ENCODE measurements around the gene SAMD13. TPM values are rescaled to one million over a fixed set of nuclear protein-coding genes. Genes with fewer than 3 reads are reported as not detected.
A peak's percentile ranks its signal among the peaks of the same experiment; 100 is the strongest.

The SAMD13 gene
- total RNA-seq, 1 donor from 2014 or later = 0.93 TPM

DNA sequence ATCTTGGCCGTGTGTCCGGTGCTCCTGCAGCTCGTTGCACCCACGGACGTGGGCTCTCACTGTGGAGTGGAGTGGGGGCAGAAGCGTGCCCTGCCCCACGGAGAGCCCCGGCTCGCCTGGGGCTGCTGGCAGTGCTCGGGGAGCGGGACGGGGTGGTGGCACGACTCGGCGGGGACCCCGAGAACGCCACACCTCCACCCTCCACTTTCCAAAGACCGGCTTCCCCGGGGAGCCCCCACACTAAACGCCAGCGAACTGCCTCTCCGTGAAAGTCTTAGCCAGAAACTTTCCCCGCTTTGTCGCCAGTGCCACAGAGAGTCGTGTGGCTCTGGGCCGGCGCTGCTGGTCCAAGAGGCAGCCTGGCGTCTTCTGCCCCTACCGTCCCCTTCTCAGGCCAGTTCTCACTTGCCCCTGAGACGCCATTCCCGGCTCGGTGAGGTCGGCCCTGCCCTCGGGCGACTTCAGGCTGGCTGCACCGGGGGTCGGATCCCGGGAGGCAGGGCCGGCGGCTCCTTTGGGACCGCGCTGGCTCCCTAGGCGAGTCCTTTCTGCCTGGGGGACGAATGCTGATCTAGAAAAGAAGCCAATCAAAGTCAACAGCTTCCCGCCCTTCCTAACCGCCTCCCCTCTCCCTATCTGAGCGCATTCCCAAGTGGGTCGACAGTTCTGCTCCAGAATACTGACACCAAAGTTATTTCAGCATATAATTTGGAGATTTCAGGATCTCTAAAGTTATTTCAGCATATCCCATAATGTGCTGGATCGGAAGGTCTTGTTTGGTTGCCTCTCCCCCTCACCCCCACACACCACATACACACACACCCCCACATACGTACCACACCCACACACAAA lies 2.6 kb upstream of the SAMD13 start:
- Histone ChIP-seq H2AFZ (ENCODE audit: low read depth, low read length) (peak overlapping the region; percentile 97), H3K27ac (ENCODE audit: low read depth, low read length) (peak overlapping the region; percentile 86), H3K9me3 (ENCODE audit: insufficient read depth, low read depth, low read length) (peaks cover 2% of the 10 kb centered on the region), H3K9ac (ENCODE audit: low read length) (peak overlapping the region; percentile 89), H4K20me1 (ENCODE audit: insufficient read depth, low read length) (no peaks in the 10 kb centered on the region), H3K79me2 (ENCODE audit: insufficient read depth, low read length) (no peaks in the 10 kb centered on the region), H3K4me2 (ENCODE audit: low read length) (peak overlapping the region; percentile 92), H3K27me3 (ENCODE audit: insufficient read depth, low read length) (no peaks in the 10 kb centered on the region), H3K4me1 (ENCODE audit: insufficient read depth, low read length) (peaks cover 35% of the 10 kb centered on the region), H3K4me3 (ENCODE audit: insufficient read depth, low read depth, low read length) (peak overlapping the region; percentile 88), H3K36me3 (ENCODE audit: insufficient read depth, low read length) (no peaks in the 10 kb centered on the region)
- Mint-ChIP-seq H3K36me3 (ENCODE audit: low read depth, unreplicated experiment) (no peaks in the 10 kb centered on the region), H3K27me3 (ENCODE audit: low read depth, unreplicated experiment) (no peaks in the 10 kb centered on the region), H3K4me1 (ENCODE audit: low read depth, unreplicated experiment) (peaks cover 33% of the 10 kb centered on the region), H3K27ac (ENCODE audit: unreplicated experiment) (no peak overlapping the region), H3K4me3 (ENCODE audit: unreplicated experiment) (peak overlapping the region; percentile 87), H3K9me3 (ENCODE audit: unreplicated experiment) (peaks cover 5% of the 10 kb centered on the region)
- DNase-seq (ENCODE audit: low read depth) (no peak), FAIRE-seq (no peak)
- TF ChIP-seq EZH2 (IDR thresholded peaks at IDR 0.05; ENCODE audit: insufficient read depth, low read length) = no peak
- TF ChIP-seq, protein P1, sequence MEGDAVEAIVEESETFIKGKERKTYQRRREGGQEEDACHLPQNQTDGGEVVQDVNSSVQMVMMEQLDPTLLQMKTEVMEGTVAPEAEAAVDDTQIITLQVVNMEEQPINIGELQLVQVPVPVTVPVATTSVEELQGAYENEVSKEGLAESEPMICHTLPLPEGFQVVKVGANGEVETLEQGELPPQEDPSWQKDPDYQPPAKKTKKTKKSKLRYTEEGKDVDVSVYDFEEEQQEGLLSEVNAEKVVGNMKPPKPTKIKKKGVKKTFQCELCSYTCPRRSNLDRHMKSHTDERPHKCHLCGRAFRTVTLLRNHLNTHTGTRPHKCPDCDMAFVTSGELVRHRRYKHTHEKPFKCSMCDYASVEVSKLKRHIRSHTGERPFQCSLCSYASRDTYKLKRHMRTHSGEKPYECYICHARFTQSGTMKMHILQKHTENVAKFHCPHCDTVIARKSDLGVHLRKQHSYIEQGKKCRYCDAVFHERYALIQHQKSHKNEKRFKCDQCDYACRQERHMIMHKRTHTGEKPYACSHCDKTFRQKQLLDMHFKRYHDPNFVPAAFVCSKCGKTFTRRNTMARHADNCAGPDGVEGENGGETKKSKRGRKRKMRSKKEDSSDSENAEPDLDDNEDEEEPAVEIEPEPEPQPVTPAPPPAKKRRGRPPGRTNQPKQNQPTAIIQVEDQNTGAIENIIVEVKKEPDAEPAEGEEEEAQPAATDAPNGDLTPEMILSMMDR (IDR thresholded peaks at IDR 0.05; ENCODE audit: insufficient read depth, low read depth, low read length) = no peak

DNA sequence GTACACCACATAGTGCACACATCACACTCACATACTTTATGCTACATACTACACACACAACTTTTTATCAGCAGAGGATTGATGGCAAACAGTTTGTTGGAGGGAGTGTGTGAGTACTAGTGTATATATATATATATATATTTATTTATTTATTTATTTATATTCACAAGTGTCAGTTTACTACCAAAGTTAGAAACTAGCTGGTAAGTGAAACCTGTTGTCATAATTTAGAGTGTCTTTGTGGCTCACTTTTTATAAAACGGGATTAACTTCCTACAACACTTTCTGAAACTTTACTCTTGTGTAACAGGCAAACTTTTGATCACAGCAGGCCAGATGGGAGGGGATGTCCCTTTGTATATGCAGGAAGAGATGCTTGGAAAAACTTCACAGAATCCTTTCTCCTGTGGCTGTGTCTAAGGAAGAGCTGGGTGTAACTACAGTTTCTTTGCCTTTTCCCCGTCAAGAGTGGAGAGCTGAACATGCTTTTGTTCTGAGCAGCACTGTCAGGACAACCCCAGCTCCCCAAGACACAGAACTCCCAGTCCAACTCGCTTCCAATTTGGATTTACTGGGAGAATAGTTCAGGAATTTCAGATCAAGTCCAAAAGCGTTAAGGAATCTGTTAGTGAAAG lies 1.9 kb upstream of the SAMD13 start:
- Histone ChIP-seq H3K9me3 (ENCODE audit: insufficient read depth, low read depth, low read length) (peaks cover 2% of the 10 kb centered on the region), H2AFZ (ENCODE audit: low read depth, low read length) (peak overlapping the region; percentile 97), H4K20me1 (ENCODE audit: insufficient read depth, low read length) (no peaks in the 10 kb centered on the region), H3K79me2 (ENCODE audit: insufficient read depth, low read length) (no peaks in the 10 kb centered on the region), H3K4me2 (ENCODE audit: low read length) (peak overlapping the region; percentile 92), H3K9ac (ENCODE audit: low read length) (peak overlapping the region; percentile 89), H3K27me3 (ENCODE audit: insufficient read depth, low read length) (no peaks in the 10 kb centered on the region), H3K27ac (ENCODE audit: low read depth, low read length) (peak overlapping the region; percentile 86), H3K36me3 (ENCODE audit: insufficient read depth, low read length) (no peaks in the 10 kb centered on the region), H3K4me3 (ENCODE audit: insufficient read depth, low read depth, low read length) (peak overlapping the region; percentile 88), H3K4me1 (ENCODE audit: insufficient read depth, low read length) (peaks cover 35% of the 10 kb centered on the region)
- Mint-ChIP-seq H3K4me3 (ENCODE audit: unreplicated experiment) (peak overlapping the region; percentile 87), H3K27ac (ENCODE audit: unreplicated experiment) (no peak overlapping the region), H3K36me3 (ENCODE audit: low read depth, unreplicated experiment) (no peaks in the 10 kb centered on the region), H3K4me1 (ENCODE audit: low read depth, unreplicated experiment) (peaks cover 33% of the 10 kb centered on the region), H3K27me3 (ENCODE audit: low read depth, unreplicated experiment) (no peaks in the 10 kb centered on the region), H3K9me3 (ENCODE audit: unreplicated experiment) (peaks cover 5% of the 10 kb centered on the region)
- no peak for FAIRE-seq
- TF ChIP-seq, protein P1 (IDR thresholded peaks at IDR 0.05; ENCODE audit: insufficient read depth, low read depth, low read length) = no peak
- TF ChIP-seq EZH2 (IDR thresholded peaks at IDR 0.05; ENCODE audit: insufficient read depth, low read length) = no peak
- DNase-seq (ENCODE audit: low read depth) = no peak
